WTC11 (cell line): ENCODE results near the gene KCNG1. TPM values are rescaled to one million over a fixed set of nuclear protein-coding genes. Genes with fewer than 3 reads are reported as not detected.

Experiments used
- ATAC-seq: fragments of 200-7000 bp; cut with Tn5 transposase; 2 replicates; pipeline ENCODE4 v1.10.0; 2021; ENCODE audit warnings: mild to moderate bottlenecking, moderate library complexity
- CTCF ChIA-PET: fragments of 300-600 bp; sonication (Branson Sonifier 250); formaldehyde crosslinking; loops from one replicate; lab custom pipeline; 2021; ENCODE audit warnings: antibody characterized with exemption; lab: Charles Lee
- POLR2A ChIA-PET: fragments of 350-600 bp; sonication (Branson Sonifier 250); formaldehyde crosslinking; loops from one replicate; lab custom pipeline; 2021; ENCODE audit warnings: antibody characterized with exemption; lab: Charles Lee
- DNase-seq: peaks from one replicate; pipeline ENCODE4 v3.0.0; 2021; ENCODE audit warnings: low spot score
- H3K27ac Mint-ChIP-seq: 2 replicates; pipeline ENCODE4 v1.8.0; 2021; ENCODE audit warnings: mixed read lengths
- H3K27me3 Mint-ChIP-seq: 2 replicates; pipeline ENCODE4 v1.8.0; 2021; ENCODE audit warnings: low read depth, mild to moderate bottlenecking, moderate library complexity, mixed read lengths
- H3K36me3 Mint-ChIP-seq: 2 replicates; pipeline ENCODE4 v1.8.0; 2021; ENCODE audit warnings: mixed read lengths
- H3K4me1 Mint-ChIP-seq: 2 replicates; pipeline ENCODE4 v1.8.0; 2022; ENCODE audit warnings: mixed read lengths
- H3K4me3 Mint-ChIP-seq: 2 replicates; pipeline ENCODE4 v1.8.0; 2021; ENCODE audit warnings: mild to moderate bottlenecking, moderate library complexity, mixed read lengths
- H3K9me3 Mint-ChIP-seq: 2 replicates; pipeline ENCODE4 v1.8.0; 2021; ENCODE audit warnings: mixed read lengths
- CDX4 ChIP-seq: fragments of 250-450 bp; sonication (Bioruptor Pico); IDR thresholded peaks from 2 replicates; pipeline ENCODE4 v1.9.0; 2021; ENCODE audit warnings: moderate library complexity, mild to moderate bottlenecking, inconsistent platforms, borderline replicate concordance
- E2F4 ChIP-seq: sonication (generic); formaldehyde crosslinking; IDR thresholded peaks from 2 replicates; pipeline ENCODE4 v1.8.1; 2022; ENCODE audit warnings: low read depth, mild to moderate bottlenecking, moderate library complexity, missing genetic modification reagents, borderline replicate concordance
- ESRRA ChIP-seq: sonication (generic); formaldehyde crosslinking; IDR thresholded peaks from 2 replicates; pipeline ENCODE4 v1.8.1; 2022; ENCODE audit warnings: mild to moderate bottlenecking, missing genetic modification reagents, borderline replicate concordance
- GTF2I ChIP-seq: fragments of 250-450 bp; sonication (Bioruptor Pico); conservative IDR thresholded peaks from 2 replicates; pipeline ENCODE4 v1.4.0; 2021; ENCODE audit warnings: mild to moderate bottlenecking
- JAZF1 ChIP-seq: fragments of 250-450 bp; sonication (Bioruptor Pico); IDR thresholded peaks from 2 replicates; pipeline ENCODE4 v1.9.0; 2021; ENCODE audit warnings: moderate library complexity, mild to moderate bottlenecking, inconsistent platforms
- NR3C1 ChIP-seq: sonication (generic); formaldehyde crosslinking; conservative IDR thresholded peaks from 2 replicates; pipeline ENCODE4 v1.8.1; 2023; ENCODE audit warnings: low read depth, mild to moderate bottlenecking, missing genetic modification reagents
- PRRX2 ChIP-seq: fragments of 250-450 bp; sonication (Bioruptor Pico); IDR thresholded peaks from 2 replicates; pipeline ENCODE4 v1.8.0; 2021; ENCODE audit warnings: mild to moderate bottlenecking
- SP1 ChIP-seq: sonication (generic); formaldehyde crosslinking; conservative IDR thresholded peaks from 2 replicates; pipeline ENCODE4 v1.8.1; 2022; ENCODE audit warnings: missing genetic modification reagents
- ZBTB21 ChIP-seq: sonication (generic); formaldehyde crosslinking; IDR thresholded peaks from 2 replicates; pipeline ENCODE4 v1.8.1; 2023; ENCODE audit warnings: mild to moderate bottlenecking, missing genetic modification reagents, borderline replicate concordance
- ZNF219 ChIP-seq: sonication (generic); formaldehyde crosslinking; IDR thresholded peaks from 2 replicates; pipeline ENCODE4 v1.8.0; 2023; ENCODE audit warnings: missing genetic modification reagents, mild to moderate bottlenecking, borderline replicate concordance
- total RNA-seq: library from RNA; stranded (reverse); gene quantifications from 3 replicates; pipeline ENCODE4 v1.2.3, GENCODE V29; 2021
- TF ChIP-seq, protein P1 (sequence below): sonication (generic); formaldehyde crosslinking; IDR thresholded peaks from 2 replicates; pipeline ENCODE4 v1.8.0; 2022; ENCODE audit warnings: mild to moderate bottlenecking, missing genetic modification reagents
- TF ChIP-seq, protein P2 (sequence below): fragments of 200-600 bp; IDR thresholded peaks from 2 replicates; pipeline ENCODE4 v1.8.0; 2022; ENCODE audit warnings: antibody characterized with exemption
- TF ChIP-seq, protein P3 (sequence below): sonication (generic); formaldehyde crosslinking; IDR thresholded peaks from 2 replicates; pipeline ENCODE4 v1.8.1; 2023; ENCODE audit warnings: mild to moderate bottlenecking, missing genetic modification reagents
- TF ChIP-seq, protein P4 (sequence below): sonication (generic); formaldehyde crosslinking; IDR thresholded peaks from 2 replicates; pipeline ENCODE4 v1.8.0; 2023; ENCODE audit warnings: missing genetic modification reagents, mild to moderate bottlenecking, borderline replicate concordance
- TF ChIP-seq, protein P5 (sequence below): sonication (generic); formaldehyde crosslinking; IDR thresholded peaks from 2 replicates; pipeline ENCODE4 v1.8.1; 2022; ENCODE audit warnings: low read depth, missing genetic modification reagents, borderline replicate concordance
- TF ChIP-seq, protein P6 (sequence below): sonication (generic); formaldehyde crosslinking; conservative IDR thresholded peaks from 2 replicates; pipeline ENCODE4 v1.8.1; 2022; ENCODE audit warnings: mild to moderate bottlenecking, missing genetic modification reagents
- TF ChIP-seq, protein P7 (sequence below): sonication (generic); formaldehyde crosslinking; IDR thresholded peaks from 2 replicates; pipeline ENCODE4 v1.8.1; 2023; ENCODE audit warnings: mild to moderate bottlenecking, missing genetic modification reagents, borderline replicate concordance

KCNG1 gene
- total RNA-seq, 1 experiment from 2014 or later, result 34.6 TPM

DNA sequence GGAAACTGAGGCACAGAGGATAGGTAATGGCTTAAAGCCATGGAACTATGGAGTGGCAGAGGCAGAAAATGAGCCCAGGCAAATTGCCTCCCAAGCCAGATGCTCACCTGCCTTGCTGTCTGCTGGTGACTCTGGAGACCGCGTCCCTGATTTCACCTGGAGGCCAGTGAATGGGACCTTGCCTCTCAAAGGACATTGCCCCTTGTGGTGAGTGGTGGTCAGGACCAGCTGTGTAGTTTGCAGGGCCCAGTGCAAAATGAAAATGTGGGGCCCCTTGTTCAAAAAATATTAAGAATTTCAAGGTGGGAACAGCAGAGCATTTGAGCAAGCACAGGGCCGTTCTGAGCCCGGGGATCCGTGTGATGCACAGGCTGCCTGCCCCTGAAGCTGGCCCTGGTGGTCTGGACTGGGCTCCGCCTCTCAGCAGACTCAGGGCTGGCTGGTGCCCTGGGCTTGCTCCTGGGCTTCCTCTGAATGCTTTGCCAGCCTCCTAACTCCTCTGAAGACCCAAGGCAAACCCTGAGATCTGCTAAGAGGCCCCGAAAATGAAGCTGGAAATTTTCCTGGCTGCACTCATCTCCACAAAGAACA, 19.8 kb upstream of the KCNG1 start:
- H3K27me3 Mint-ChIP-seq, result no peaks in the 10 kb centered on the region; the same call in 1 of the 2 replicates
- ChIA-PET POLR2A (interaction anchor here (0.6 kb wide), 1 partner anchor 9 kb away, joined by 3 read pairs; no protein-coding TSS in a partner anchor), CTCF (interaction anchor here (0.6 to 2.0 kb wide), 22 partner anchors 8 to 275 kb away, joined by 3 to 21 read pairs (median 5); no protein-coding TSS in a partner anchor)
- no peaks in the 10 kb centered on the region for H3K4me1 Mint-ChIP-seq
- peaks cover 14% of the 10 kb centered on the region for H3K9me3 Mint-ChIP-seq
- H3K36me3 Mint-ChIP-seq, result no peaks in the 10 kb centered on the region
- DNase-seq, result peak; percentile 65
- no peak for TF ChIP-seq ZBTB21 (CRISPR knock-in tag)
- no peak for TF ChIP-seq JAZF1 (CRISPR knock-in tag)
- TF ChIP-seq, protein P1, sequence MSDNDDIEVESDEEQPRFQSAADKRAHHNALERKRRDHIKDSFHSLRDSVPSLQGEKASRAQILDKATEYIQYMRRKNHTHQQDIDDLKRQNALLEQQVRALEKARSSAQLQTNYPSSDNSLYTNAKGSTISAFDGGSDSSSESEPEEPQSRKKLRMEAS (CRISPR knock-in tag), result no peak
- no peak for TF ChIP-seq SP1 (CRISPR knock-in tag)
- TF ChIP-seq, protein P2, sequence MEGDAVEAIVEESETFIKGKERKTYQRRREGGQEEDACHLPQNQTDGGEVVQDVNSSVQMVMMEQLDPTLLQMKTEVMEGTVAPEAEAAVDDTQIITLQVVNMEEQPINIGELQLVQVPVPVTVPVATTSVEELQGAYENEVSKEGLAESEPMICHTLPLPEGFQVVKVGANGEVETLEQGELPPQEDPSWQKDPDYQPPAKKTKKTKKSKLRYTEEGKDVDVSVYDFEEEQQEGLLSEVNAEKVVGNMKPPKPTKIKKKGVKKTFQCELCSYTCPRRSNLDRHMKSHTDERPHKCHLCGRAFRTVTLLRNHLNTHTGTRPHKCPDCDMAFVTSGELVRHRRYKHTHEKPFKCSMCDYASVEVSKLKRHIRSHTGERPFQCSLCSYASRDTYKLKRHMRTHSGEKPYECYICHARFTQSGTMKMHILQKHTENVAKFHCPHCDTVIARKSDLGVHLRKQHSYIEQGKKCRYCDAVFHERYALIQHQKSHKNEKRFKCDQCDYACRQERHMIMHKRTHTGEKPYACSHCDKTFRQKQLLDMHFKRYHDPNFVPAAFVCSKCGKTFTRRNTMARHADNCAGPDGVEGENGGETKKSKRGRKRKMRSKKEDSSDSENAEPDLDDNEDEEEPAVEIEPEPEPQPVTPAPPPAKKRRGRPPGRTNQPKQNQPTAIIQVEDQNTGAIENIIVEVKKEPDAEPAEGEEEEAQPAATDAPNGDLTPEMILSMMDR, result 0 out of 2 replicates have a peak, but pooled peaks have one; percentile 27
- TF ChIP-seq ESRRA (CRISPR knock-in tag), result no peak
- TF ChIP-seq NR3C1 (CRISPR knock-in tag), result no peak
- TF ChIP-seq, all 79 proteins: peak for 1
- ATAC-seq, result peak; percentile 93
- H3K27ac Mint-ChIP-seq, result no peak overlapping the region
- no peak overlapping the region for H3K4me3 Mint-ChIP-seq

DNA sequence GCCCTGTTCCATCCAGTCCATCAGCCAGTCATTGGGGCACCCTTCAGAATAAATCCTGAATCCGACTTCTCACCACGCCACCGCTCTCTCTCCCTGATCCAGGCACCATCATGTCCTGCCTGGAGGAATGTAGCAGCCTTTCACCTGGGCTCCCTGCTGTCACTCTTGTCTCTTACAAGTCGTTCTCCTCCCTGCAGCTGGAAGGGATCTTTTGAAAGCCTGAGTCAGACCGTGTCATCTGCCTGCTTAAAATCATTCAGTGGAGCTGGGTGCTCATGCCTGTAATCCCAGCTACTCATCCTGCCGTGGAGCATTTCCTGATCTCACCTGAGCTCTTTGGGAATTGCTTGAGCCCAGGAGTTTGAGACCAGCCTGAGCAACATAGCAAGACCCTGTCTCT, 19.2 kb upstream of the KCNG1 start:
- ATAC-seq (peak; percentile 66), DNase-seq (no peak)
- POLR2A ChIA-PET, result interaction anchor here (0.6 kb wide), 1 partner anchor 9 kb away, joined by 3 read pairs; no protein-coding TSS in a partner anchor
- no peaks in the 10 kb centered on the region; the same call in 1 of the 2 replicates for H3K27me3 Mint-ChIP-seq
- CTCF ChIA-PET, result interaction anchor here (0.6 to 2.0 kb wide), 20 partner anchors 9 to 276 kb away, joined by 3 to 21 read pairs (median 6); no protein-coding TSS in a partner anchor
- H3K9me3 Mint-ChIP-seq, result peaks cover 13% of the 10 kb centered on the region
- no peak overlapping the region for H3K27ac Mint-ChIP-seq
- no peaks in the 10 kb centered on the region for H3K36me3 Mint-ChIP-seq
- H3K4me1 Mint-ChIP-seq, result no peaks in the 10 kb centered on the region
- no peak overlapping the region for H3K4me3 Mint-ChIP-seq
- TF ChIP-seq, protein P3, sequence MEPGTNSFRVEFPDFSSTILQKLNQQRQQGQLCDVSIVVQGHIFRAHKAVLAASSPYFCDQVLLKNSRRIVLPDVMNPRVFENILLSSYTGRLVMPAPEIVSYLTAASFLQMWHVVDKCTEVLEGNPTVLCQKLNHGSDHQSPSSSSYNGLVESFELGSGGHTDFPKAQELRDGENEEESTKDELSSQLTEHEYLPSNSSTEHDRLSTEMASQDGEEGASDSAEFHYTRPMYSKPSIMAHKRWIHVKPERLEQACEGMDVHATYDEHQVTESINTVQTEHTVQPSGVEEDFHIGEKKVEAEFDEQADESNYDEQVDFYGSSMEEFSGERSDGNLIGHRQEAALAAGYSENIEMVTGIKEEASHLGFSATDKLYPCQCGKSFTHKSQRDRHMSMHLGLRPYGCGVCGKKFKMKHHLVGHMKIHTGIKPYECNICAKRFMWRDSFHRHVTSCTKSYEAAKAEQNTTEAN (CRISPR knock-in tag), result no peak
- TF ChIP-seq E2F4 (CRISPR knock-in tag), result no peak
- no peak for TF ChIP-seq ESRRA (CRISPR knock-in tag)
- TF ChIP-seq, protein P4, sequence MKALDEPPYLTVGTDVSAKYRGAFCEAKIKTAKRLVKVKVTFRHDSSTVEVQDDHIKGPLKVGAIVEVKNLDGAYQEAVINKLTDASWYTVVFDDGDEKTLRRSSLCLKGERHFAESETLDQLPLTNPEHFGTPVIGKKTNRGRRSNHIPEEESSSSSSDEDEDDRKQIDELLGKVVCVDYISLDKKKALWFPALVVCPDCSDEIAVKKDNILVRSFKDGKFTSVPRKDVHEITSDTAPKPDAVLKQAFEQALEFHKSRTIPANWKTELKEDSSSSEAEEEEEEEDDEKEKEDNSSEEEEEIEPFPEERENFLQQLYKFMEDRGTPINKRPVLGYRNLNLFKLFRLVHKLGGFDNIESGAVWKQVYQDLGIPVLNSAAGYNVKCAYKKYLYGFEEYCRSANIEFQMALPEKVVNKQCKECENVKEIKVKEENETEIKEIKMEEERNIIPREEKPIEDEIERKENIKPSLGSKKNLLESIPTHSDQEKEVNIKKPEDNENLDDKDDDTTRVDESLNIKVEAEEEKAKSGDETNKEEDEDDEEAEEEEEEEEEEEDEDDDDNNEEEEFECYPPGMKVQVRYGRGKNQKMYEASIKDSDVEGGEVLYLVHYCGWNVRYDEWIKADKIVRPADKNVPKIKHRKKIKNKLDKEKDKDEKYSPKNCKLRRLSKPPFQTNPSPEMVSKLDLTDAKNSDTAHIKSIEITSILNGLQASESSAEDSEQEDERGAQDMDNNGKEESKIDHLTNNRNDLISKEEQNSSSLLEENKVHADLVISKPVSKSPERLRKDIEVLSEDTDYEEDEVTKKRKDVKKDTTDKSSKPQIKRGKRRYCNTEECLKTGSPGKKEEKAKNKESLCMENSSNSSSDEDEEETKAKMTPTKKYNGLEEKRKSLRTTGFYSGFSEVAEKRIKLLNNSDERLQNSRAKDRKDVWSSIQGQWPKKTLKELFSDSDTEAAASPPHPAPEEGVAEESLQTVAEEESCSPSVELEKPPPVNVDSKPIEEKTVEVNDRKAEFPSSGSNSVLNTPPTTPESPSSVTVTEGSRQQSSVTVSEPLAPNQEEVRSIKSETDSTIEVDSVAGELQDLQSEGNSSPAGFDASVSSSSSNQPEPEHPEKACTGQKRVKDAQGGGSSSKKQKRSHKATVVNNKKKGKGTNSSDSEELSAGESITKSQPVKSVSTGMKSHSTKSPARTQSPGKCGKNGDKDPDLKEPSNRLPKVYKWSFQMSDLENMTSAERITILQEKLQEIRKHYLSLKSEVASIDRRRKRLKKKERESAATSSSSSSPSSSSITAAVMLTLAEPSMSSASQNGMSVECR (CRISPR knock-in tag), result no peak
- no peak for TF ChIP-seq CDX4 (CRISPR knock-in tag)
- TF ChIP-seq, protein P5, sequence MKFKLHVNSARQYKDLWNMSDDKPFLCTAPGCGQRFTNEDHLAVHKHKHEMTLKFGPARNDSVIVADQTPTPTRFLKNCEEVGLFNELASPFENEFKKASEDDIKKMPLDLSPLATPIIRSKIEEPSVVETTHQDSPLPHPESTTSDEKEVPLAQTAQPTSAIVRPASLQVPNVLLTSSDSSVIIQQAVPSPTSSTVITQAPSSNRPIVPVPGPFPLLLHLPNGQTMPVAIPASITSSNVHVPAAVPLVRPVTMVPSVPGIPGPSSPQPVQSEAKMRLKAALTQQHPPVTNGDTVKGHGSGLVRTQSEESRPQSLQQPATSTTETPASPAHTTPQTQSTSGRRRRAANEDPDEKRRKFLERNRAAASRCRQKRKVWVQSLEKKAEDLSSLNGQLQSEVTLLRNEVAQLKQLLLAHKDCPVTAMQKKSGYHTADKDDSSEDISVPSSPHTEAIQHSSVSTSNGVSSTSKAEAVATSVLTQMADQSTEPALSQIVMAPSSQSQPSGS, result no peak
- no peak for TF ChIP-seq PRRX2 (CRISPR knock-in tag)
- TF ChIP-seq, protein P6, sequence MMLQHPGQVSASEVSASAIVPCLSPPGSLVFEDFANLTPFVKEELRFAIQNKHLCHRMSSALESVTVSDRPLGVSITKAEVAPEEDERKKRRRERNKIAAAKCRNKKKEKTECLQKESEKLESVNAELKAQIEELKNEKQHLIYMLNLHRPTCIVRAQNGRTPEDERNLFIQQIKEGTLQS (CRISPR knock-in tag), result no peak
- TF ChIP-seq GTF2I (CRISPR knock-in tag), result no peak
- no peak for TF ChIP-seq ZNF219 (CRISPR knock-in tag)
- TF ChIP-seq, protein P7, sequence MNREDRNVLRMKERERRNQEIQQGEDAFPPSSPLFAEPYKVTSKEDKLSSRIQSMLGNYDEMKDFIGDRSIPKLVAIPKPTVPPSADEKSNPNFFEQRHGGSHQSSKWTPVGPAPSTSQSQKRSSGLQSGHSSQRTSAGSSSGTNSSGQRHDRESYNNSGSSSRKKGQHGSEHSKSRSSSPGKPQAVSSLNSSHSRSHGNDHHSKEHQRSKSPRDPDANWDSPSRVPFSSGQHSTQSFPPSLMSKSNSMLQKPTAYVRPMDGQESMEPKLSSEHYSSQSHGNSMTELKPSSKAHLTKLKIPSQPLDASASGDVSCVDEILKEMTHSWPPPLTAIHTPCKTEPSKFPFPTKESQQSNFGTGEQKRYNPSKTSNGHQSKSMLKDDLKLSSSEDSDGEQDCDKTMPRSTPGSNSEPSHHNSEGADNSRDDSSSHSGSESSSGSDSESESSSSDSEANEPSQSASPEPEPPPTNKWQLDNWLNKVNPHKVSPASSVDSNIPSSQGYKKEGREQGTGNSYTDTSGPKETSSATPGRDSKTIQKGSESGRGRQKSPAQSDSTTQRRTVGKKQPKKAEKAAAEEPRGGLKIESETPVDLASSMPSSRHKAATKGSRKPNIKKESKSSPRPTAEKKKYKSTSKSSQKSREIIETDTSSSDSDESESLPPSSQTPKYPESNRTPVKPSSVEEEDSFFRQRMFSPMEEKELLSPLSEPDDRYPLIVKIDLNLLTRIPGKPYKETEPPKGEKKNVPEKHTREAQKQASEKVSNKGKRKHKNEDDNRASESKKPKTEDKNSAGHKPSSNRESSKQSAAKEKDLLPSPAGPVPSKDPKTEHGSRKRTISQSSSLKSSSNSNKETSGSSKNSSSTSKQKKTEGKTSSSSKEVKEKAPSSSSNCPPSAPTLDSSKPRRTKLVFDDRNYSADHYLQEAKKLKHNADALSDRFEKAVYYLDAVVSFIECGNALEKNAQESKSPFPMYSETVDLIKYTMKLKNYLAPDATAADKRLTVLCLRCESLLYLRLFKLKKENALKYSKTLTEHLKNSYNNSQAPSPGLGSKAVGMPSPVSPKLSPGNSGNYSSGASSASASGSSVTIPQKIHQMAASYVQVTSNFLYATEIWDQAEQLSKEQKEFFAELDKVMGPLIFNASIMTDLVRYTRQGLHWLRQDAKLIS (CRISPR knock-in tag), result no peak
